Suprapubic skin (tissue), 3 donors: ENCODE results near the gene CC2D2A.

ENCODE experiments used
- CTCF ChIP-seq, 2 donors: fragments of 200-600 bp in 1 of 2; fragments of 450-650 bp in 1 of 2; sonication (generic) in 1 of 2; IDR thresholded peaks; one replicate each; pipeline ENCODE4 v1.5.1; 2016 to 2019; ENCODE audit warnings: antibody characterized with exemption in 2 of 2, mild to moderate bottlenecking in 1 of 2, moderate library complexity in 1 of 2
- EP300 ChIP-seq: sonication (generic); formaldehyde crosslinking; IDR thresholded peaks from one replicate; pipeline ENCODE4 v1.6.1; 2017; ENCODE audit warnings: antibody characterized with exemption

- TF ChIP-seq EP300 (no peak), CTCF (IDR thresholded peaks at IDR 0.05) (no peak)
Observed at GRCh38 chr4:15545371-15545770, 75.7 kb downstream of the CC2D2A start.
